Fibroblast of villous mesenchyme (primary cell): ENCODE results near the gene C14orf93. TPM values are rescaled to one million over a fixed set of nuclear protein-coding genes. Genes with fewer than 3 reads are reported as not detected.

ENCODE experiments used
- DNase-seq: peaks from one replicate; pipeline ENCODE4 v3.0.0-alpha.2; 2010; ENCODE audit warnings: low read depth
- H3K4me3 ChIP-seq: 2 replicates; pipeline ENCODE4 v1.5.1; 2011; ENCODE audit warnings: low read depth, mild to moderate bottlenecking, low read length
- total RNA-seq: library from RNA; depleted of rRNA; stranded (reverse); fragments of >200 nt; gene quantifications from 2 replicates; pipeline ENCODE4 v1.2.3, GENCODE V29; 2012
- TF ChIP-seq, protein P1 (sequence below): IDR thresholded peaks from 2 replicates; pipeline ENCODE4 v1.5.1; 2012; ENCODE audit warnings: low read depth, mild to moderate bottlenecking, low read length; ENCODE audit not compliant: insufficient read depth

C14orf93 gene
- total RNA-seq, 1 donor: 4.7 TPM

DNA sequence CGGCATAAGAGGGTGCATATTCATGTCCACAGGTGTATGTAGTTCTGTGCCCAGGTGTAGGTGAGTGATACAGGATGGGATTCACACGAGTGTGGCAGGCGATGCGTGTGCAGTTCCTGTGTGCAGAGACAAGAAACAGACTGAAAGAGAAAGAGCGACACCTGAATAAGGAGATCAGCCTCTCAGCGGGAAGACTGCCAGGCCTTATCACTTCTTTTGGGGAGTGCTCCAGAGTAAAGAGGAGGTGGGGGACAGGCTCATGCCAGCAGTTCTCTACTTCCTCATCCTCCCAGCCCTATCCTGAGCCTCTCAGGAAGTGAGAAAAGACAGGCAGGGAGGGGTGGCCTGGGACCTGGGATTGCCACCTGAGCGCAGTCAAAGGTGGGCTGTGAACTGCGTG lies 34.9 kb upstream of the C14orf93 start:
- no peak for DNase-seq
- H3K4me3 ChIP-seq: no peak overlapping the region
- TF ChIP-seq, protein P1, sequence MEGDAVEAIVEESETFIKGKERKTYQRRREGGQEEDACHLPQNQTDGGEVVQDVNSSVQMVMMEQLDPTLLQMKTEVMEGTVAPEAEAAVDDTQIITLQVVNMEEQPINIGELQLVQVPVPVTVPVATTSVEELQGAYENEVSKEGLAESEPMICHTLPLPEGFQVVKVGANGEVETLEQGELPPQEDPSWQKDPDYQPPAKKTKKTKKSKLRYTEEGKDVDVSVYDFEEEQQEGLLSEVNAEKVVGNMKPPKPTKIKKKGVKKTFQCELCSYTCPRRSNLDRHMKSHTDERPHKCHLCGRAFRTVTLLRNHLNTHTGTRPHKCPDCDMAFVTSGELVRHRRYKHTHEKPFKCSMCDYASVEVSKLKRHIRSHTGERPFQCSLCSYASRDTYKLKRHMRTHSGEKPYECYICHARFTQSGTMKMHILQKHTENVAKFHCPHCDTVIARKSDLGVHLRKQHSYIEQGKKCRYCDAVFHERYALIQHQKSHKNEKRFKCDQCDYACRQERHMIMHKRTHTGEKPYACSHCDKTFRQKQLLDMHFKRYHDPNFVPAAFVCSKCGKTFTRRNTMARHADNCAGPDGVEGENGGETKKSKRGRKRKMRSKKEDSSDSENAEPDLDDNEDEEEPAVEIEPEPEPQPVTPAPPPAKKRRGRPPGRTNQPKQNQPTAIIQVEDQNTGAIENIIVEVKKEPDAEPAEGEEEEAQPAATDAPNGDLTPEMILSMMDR: no peak

DNA sequence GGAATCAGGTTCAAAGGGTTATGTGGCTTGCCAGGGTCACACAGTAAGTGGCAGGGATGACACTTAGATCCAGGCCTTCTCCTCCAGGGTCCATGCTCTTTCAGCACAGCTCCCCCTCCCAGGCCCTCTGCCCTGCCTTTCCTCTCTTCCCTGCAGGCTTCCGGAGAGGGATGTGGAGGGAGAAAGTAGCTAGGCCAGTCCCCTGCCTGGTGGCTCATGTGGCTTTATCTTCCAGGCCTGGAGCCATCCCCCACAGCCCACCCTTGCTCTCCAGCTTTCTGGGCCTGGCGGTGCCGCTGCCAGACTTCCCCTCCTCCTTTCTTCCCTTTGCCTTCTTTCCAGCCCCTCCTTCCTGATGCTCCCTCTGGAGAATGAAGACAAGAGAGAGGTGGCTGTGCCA lies 33.8 kb upstream of the C14orf93 start:
- TF ChIP-seq, protein P1: no peak
- no peak overlapping the region for H3K4me3 ChIP-seq
- no peak for DNase-seq

DNA sequence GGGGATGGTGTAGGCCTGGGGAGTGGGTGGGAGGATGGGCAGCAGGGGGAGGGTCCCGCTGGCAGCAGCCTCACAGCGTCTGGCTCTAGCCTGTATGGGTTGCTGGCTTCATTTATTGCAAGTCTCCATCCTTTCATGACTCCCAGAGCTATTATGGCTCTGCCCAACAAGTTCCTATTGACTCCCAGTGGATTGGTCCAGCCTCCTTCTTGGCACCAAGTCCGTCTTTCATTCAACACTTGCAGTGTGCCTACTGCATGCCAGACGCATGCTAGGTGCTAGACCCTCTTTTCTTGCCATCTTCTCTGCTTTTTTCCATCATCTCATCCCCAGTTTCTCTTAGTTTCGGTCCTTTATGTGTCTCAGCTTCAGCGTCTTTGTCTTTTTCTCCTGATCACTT lies 33.2 kb upstream of the C14orf93 start:
- no peak overlapping the region for H3K4me3 ChIP-seq
- TF ChIP-seq, protein P1: no peak
- no peak for DNase-seq

DNA sequence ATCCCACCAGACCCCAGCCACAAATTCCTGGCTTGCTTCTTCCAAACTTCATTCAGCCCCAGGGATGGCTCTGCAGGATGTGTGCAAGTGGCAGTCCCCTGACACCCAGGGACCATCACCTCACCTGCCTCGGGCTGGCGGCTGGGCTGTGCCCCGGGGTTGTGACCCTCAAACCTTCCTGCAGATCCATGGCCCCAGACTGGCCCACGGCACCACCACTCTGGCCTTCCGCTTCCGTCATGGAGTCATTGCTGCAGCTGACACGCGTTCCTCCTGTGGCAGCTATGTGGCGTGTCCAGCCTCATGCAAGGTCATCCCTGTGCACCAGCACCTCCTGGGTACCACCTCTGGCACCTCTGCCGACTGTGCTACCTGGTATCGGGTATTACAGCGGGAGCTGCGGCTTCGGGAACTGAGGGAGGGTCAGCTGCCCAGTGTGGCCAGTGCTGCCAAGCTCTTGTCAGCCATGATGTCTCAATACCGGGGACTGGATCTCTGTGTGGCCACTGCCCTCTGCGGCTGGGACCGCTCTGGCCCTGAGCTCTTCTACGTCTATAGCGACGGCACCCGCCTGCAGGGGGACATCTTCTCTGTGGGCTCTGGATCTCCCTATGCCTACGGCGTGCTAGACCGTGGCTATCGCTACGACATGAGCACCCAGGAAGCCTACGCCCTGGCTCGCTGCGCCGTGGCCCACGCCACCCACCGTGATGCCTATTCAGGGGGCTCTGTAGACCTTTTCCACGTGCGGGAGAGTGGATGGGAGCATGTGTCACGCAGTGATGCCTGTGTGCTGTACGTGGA lies 32.4 kb upstream of the C14orf93 start, which contains the start of gene PSMB11:
Gene PSMB11, plus strand, starts transcription at position 51 of the 804 bp plus-strand sequence. Its CDS starts 14 bp downstream, at position 65.
- no peak within 1 kb of the TSS for H3K4me3 ChIP-seq
- TF ChIP-seq, protein P1: no peak
- DNase-seq: no peak

DNA sequence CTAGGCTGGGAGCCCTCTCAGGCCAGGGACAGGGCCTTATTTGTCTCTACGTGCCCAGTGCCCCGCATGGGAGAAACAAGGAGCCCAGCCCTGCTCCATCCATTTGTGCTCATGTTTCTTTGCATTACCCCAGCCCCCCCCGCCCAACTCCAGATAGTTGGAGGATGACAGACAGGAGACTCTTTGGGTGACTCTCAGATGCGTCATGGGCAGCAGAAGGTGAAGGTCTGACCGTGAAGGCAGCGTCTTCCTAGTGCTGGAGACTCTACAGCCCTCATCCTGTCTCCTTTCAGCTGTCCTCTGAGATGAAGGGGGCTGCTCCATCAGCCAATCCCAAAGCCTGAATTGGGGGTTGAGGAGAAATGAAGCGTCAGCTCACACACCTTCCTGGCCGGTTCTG lies 31.8 kb upstream of the C14orf93 start:
- TF ChIP-seq, protein P1: no peak
- no peak overlapping the region for H3K4me3 ChIP-seq
- DNase-seq: no peak

DNA sequence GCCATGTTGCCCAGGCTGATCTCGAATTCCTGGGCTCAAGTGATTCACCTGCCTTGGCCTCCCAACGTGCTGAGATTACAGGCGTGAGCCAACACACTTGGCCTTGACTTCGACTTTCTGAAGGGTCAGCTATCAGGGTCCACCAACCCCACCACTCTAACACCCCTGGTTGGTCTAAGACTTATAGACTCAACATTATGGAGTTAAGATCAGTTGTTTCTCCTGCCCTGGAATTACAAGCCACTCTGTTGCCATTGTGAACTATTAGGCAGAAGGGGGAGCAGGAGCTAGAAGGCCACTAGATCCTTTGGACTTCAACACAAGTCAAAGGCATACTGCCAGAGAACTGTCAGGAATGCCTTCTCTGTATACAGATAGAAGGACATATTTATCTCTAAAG lies 30.2 kb upstream of the C14orf93 start:
- no peak for DNase-seq
- no peak overlapping the region for H3K4me3 ChIP-seq
- TF ChIP-seq, protein P1: no peak
